Gastrocnemius medialis (tissue), 4 donors: ENCODE results near the gene PRAME. TPM values are rescaled to one million over a fixed set of nuclear protein-coding genes. Genes with fewer than 3 reads are reported as not detected.
A peak's percentile ranks its signal among the peaks of the same experiment; 100 is the strongest.

Source experiments
- ATAC-seq, 2 donors: fragments of 150-250 bp; one replicate each; pipeline ENCODE4 v1.9.1; 2016
- DNase-seq, 2 donors: peaks; one replicate each; pipeline ENCODE4 v3.0.0-alpha.2; 2019
- H3K27ac ChIP-seq, 4 donors: fragments of 200-600 bp; sonication (generic); 1 replicate in 1 of 4; 2 replicates in 3 of 4; pipeline ENCODE4 v1.5.1; 2016 to 2018; ENCODE audit warnings: mild to moderate bottlenecking in 2 of 4, moderate library complexity in 1 of 4
- H3K27me3 ChIP-seq, 3 donors: fragments of 200-600 bp; sonication (generic) in 2 of 3; 1 replicate in 1 of 3; 2 replicates in 2 of 3; pipeline versions ENCODE4 v1.5.1 to v1.6.0; 2016 to 2019; ENCODE audit warnings: mild to moderate bottlenecking in 1 of 3, moderate library complexity in 1 of 3
- H3K36me3 ChIP-seq, 2 donors: fragments of 200-600 bp; sonication (generic) in 1 of 2; one replicate each; pipeline ENCODE4 v1.5.1; 2017 to 2018
- H3K4me1 ChIP-seq, 2 donors: fragments of 200-600 bp; sonication (generic) in 1 of 2; one replicate each; pipeline ENCODE4 v1.5.1; 2016 to 2017; ENCODE audit warnings: mild to moderate bottlenecking in 2 of 2
- H3K4me3 ChIP-seq, 4 donors: fragments of 200-600 bp; sonication (generic) in 3 of 4; 1 replicate in 1 of 4; 2 replicates in 3 of 4; pipeline ENCODE4 v1.5.1; 2016 to 2019; ENCODE audit warnings: mild to moderate bottlenecking in 2 of 4
- H3K9me3 ChIP-seq, 3 donors: fragments of 200-600 bp; sonication (generic) in 2 of 3; 1 replicate in 1 of 3; 2 replicates in 2 of 3; pipeline ENCODE4 v1.5.1; 2016 to 2019
- POLR2A ChIP-seq, 2 donors: fragments of 450-650 bp; IDR thresholded peaks; one replicate each; pipeline ENCODE4 v1.6.1; 2017; ENCODE audit warnings: antibody characterized with exemption in 2 of 2, mild to moderate bottlenecking in 2 of 2, moderate library complexity in 2 of 2
- in situ Hi-C, 4 donors: fragments of 200-750 bp; cut with MboI; loops; one replicate each; pipeline versions ENCODE4 v1.15.0 to v1.8.0; 2017; ENCODE audit warnings: low sequenced_read_pairs in 4 of 4
- intact Hi-C: fragments of 100-400 bp; cut with DNase I; formaldehyde crosslinking; loops from one replicate; pipeline ENCODE4 v1.15.1; 2023; ENCODE audit warnings: low total_unique reads
- total RNA-seq, 4 donors: library from RNA; depleted of rRNA; stranded (reverse); fragments of >200 nt; gene quantifications; one replicate each; pipeline versions ENCODE4 v1.1.0 to v1.2.3, GENCODE V29; 2016
- TF ChIP-seq, protein P1 (sequence below), 5 experiments: fragments of 450-650 bp in 3 of 5; fragments of 200-600 bp in 2 of 5; sonication (generic) in 2 of 5; IDR thresholded peaks in 4 of 5; conservative IDR thresholded peaks in 1 of 5; 1 replicate in 4 of 5; 2 replicates in 1 of 5; pipeline ENCODE4 v1.5.1; 2016 to 2019; ENCODE audit warnings: antibody characterized with exemption in 5 of 5, mild to moderate bottlenecking in 3 of 5, moderate library complexity in 3 of 5

PRAME gene
- total RNA-seq, 4 donors from 2014 or later, result not detected

- DNase-seq (no peak), ATAC-seq (no peak)
- Histone ChIP-seq H3K4me1 (no peaks in the 10 kb centered on the region), H3K36me3 (no peaks in the 10 kb centered on the region), H3K27ac (no peak overlapping the region), H3K27me3 (peaks cover 0 to 6% (median 4%) of the 10 kb centered on the region in 3 donors), H3K9me3 (no peaks in the 10 kb centered on the region), H3K4me3 (no peak overlapping the region)
- in situ Hi-C loops (no loop called here), intact Hi-C loops (no loop called here)
- TF ChIP-seq POLR2A (IDR thresholded peaks at IDR 0.05), result no peak
- TF ChIP-seq, protein P1, sequence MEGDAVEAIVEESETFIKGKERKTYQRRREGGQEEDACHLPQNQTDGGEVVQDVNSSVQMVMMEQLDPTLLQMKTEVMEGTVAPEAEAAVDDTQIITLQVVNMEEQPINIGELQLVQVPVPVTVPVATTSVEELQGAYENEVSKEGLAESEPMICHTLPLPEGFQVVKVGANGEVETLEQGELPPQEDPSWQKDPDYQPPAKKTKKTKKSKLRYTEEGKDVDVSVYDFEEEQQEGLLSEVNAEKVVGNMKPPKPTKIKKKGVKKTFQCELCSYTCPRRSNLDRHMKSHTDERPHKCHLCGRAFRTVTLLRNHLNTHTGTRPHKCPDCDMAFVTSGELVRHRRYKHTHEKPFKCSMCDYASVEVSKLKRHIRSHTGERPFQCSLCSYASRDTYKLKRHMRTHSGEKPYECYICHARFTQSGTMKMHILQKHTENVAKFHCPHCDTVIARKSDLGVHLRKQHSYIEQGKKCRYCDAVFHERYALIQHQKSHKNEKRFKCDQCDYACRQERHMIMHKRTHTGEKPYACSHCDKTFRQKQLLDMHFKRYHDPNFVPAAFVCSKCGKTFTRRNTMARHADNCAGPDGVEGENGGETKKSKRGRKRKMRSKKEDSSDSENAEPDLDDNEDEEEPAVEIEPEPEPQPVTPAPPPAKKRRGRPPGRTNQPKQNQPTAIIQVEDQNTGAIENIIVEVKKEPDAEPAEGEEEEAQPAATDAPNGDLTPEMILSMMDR (IDR thresholded peaks at IDR 0.05 in 4 of 5, conservative IDR thresholded peaks at IDR 0.05 in 1 of 5), result no peak
Measured at GRCh38 chr22:22579869-22580604, 21.0 kb upstream of the PRAME start.

DNA sequence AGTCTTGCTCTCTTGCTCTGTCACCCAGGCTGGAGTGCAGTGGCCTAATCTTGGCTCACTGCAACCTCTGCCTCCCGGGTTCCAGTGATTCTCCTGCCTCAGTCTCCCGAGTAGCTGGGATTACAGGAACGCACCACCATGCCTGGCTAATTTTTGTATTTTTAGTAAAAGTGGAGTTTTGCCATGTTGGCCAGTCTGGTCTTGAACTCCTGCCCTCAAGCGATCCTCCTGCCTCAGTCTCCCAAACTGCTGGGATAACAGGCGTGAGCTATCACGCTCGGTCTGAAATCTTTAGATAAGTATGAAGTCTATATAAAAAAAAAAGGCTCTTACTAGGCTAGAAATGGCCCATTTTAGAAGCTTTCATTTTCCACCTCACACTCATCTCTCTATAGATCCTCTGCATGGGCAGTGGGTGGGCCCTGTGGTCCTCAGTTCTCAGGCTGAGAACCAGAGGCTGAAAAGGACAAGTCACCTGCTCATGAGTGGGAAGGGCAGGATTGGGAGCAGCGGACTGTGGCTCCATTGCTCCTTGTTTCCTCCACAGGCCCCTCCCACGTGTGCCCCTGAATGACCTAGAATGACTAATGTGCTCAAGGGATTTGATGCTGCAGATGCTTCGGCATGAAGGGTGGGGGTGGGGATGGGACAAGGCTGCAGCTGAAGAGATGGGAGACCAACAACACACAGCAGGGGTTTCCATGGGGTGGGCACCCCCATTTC, 19.8 kb upstream of the PRAME start:
- in situ Hi-C loops (no loop called here), intact Hi-C loops (no loop called here)
- TF ChIP-seq POLR2A (IDR thresholded peaks at IDR 0.05), result no peak
- TF ChIP-seq, protein P1 (IDR thresholded peaks at IDR 0.05 in 4 of 5, conservative IDR thresholded peaks at IDR 0.05 in 1 of 5), result no peak
- Histone ChIP-seq H3K9me3 (no peaks in the 10 kb centered on the region), H3K4me1 (no peaks in the 10 kb centered on the region), H3K4me3 (no peak overlapping the region), H3K27ac (no peak overlapping the region), H3K36me3 (no peaks in the 10 kb centered on the region), H3K27me3 (peaks cover 0 to 2% (median 0%) of the 10 kb centered on the region in 3 donors)
- DNase-seq (no peak), ATAC-seq (no peak)

DNA sequence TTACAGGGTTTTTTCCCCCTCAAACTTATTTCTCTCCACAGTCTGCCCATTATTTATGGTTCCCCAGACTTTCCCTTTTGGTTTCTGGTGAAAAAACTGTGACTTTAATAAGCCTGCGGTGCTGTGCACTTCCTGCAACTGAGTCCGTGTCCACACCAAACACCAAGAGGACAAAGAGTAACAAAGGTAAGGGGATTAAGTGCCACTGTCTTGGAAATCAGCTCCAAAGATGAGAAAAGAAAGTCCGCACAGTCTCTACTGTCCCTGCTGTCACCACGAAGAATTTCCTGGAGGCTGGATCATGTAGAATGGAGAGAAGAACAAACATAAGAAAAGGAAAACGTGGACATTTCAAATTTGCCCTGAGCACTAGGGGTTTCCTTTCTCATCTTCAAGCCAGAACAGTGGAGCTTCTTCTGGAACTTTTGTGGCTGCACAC, 17.9 kb upstream of the PRAME start:
- intact Hi-C loops, result no loop called here
- in situ Hi-C loops, result no loop called here
- Histone ChIP-seq H3K9me3 (no peaks in the 10 kb centered on the region), H3K27ac (no peak overlapping the region), H3K4me3 (no peak overlapping the region), H3K27me3 (no peaks in the 10 kb centered on the region), H3K36me3 (no peaks in the 10 kb centered on the region), H3K4me1 (no peaks in the 10 kb centered on the region)
- TF ChIP-seq POLR2A (IDR thresholded peaks at IDR 0.05), result no peak
- TF ChIP-seq, protein P1 (IDR thresholded peaks at IDR 0.05 in 4 of 5, conservative IDR thresholded peaks at IDR 0.05 in 1 of 5), result no peak
- no peak for ATAC-seq
- no peak for DNase-seq

- ATAC-seq (no peak), DNase-seq (no peak)
- Histone ChIP-seq H3K4me1 (no peaks in the 10 kb centered on the region), H3K27me3 (no peaks in the 10 kb centered on the region), H3K36me3 (no peaks in the 10 kb centered on the region), H3K27ac (no peak overlapping the region), H3K4me3 (no peak overlapping the region), H3K9me3 (no peaks in the 10 kb centered on the region)
- intact Hi-C loops (no loop called here), in situ Hi-C loops (no loop called here)
- no peak for TF ChIP-seq POLR2A (IDR thresholded peaks at IDR 0.05)
- TF ChIP-seq, protein P1 (IDR thresholded peaks at IDR 0.05 in 4 of 5, conservative IDR thresholded peaks at IDR 0.05 in 1 of 5), result peak in 4 of 5 experiments; percentile 18 to 51 (median 36)
Measured at GRCh38 chr22:22576244-22576988, 17.4 kb upstream of the PRAME start.
